Coronary artery (tissue), 2 donors: Measurements from ENCODE around the gene PET100.
"Not testable (repeated sequence)": the region's sequence is repeated elsewhere in the genome, so short reads cannot be mapped to it uniquely, and the experiment has no call there.

Experiments
- DNase-seq: peaks from one replicate; pipeline ENCODE4 v3.0.0-alpha.2; 2017; ENCODE audit warnings: low spot score
- H3K27ac ChIP-seq, 2 donors: fragments of 200-600 bp; sonication (generic); one replicate each; pipeline ENCODE4 v1.5.1; 2016 to 2019
- H3K4me3 ChIP-seq: fragments of 200-600 bp; sonication (generic); 2 replicates; pipeline ENCODE4 v1.5.1; 2016; ENCODE audit warnings: mild to moderate bottlenecking, moderate library complexity
- CTCF ChIP-seq: fragments of 200-600 bp; sonication (generic); IDR thresholded peaks from one replicate; pipeline ENCODE4 v1.5.1; 2019; ENCODE audit warnings: antibody characterized with exemption

PET100 gene

GRCh38 chr19:7641290-7642276 lies 12.0 kb downstream of the PET100 start:
- Histone ChIP-seq H3K4me3 (no peak overlapping the region), H3K27ac (no peak overlapping the region)
- TF ChIP-seq CTCF = no peak
- DNase-seq = no peak

- H3K4me3 ChIP-seq = no peak overlapping the region
- no peak for DNase-seq
- H3K27ac ChIP-seq = no peak overlapping the region
- TF ChIP-seq CTCF = no peak
Measured at GRCh38 chr19:7642295-7643030, 12.9 kb downstream of the PET100 start.

- TF ChIP-seq CTCF = no peak
- Histone ChIP-seq H3K4me3 (no peak overlapping the region), H3K27ac (no peak overlapping the region)
- no peak for DNase-seq
Measured at GRCh38 chr19:7643031-7643415, 13.4 kb downstream of the PET100 start.

GRCh38 chr19:7643629-7644549 lies 14.3 kb downstream of the PET100 start:
- H3K27ac ChIP-seq, DNase-seq, H3K4me3 ChIP-seq: not testable (repeated sequence)

- Histone ChIP-seq H3K4me3 (no peak overlapping the region), H3K27ac (no peak overlapping the region)
- TF ChIP-seq CTCF = no peak
- no peak for DNase-seq
Measured at GRCh38 chr19:7644550-7644877, 14.9 kb downstream of the PET100 start.

- no peak for TF ChIP-seq CTCF
- H3K27ac ChIP-seq = no peak overlapping the region
- DNase-seq = no peak
- H3K4me3 ChIP-seq = no peak overlapping the region
Measured at GRCh38 chr19:7645163-7645562, 15.6 kb downstream of the PET100 start.
